ENCODE results near the gene MSMB. TPM values are rescaled to one million over a fixed set of nuclear protein-coding genes. Genes with fewer than 3 reads are reported as not detected.

The MSMB gene
- total RNA-seq, 1 experiment from 2014 or later: not detected

GRCh38 chr10:46074196-46074946 lies 28.3 kb upstream of the MSMB start:
- H3K9me3 ChIP-seq (ENCODE audit: low read length): no peaks in the 10 kb centered on the region
- no peaks in the 10 kb centered on the region for H3K79me2 ChIP-seq (ENCODE audit: low read length)

GRCh38 chr10:46073564-46073963 lies 27.5 kb upstream of the MSMB start:
- no peak overlapping the region for H3K9ac ChIP-seq (ENCODE audit: low read length)
- H4K20me1 ChIP-seq (ENCODE audit: insufficient read depth, low read depth, low read length): no peaks in the 10 kb centered on the region
- H3K36me3 ChIP-seq (ENCODE audit: insufficient read depth, low read length): no peaks in the 10 kb centered on the region
- H3K4me1 ChIP-seq (ENCODE audit: low read length): no peaks in the 10 kb centered on the region
- no peaks in the 10 kb centered on the region for H3K9me2 ChIP-seq (replicated peaks; ENCODE audit: insufficient read depth, low read length)
- no peaks in the 10 kb centered on the region for H3K9me3 ChIP-seq (ENCODE audit: low read length)
- no peaks in the 10 kb centered on the region for H3K27me3 ChIP-seq (ENCODE audit: low read length)
- no peaks in the 10 kb centered on the region for H3K79me2 ChIP-seq (ENCODE audit: low read length)
- no peak overlapping the region for H3K4me2 ChIP-seq (ENCODE audit: low read depth, low read length, poor library complexity, severe bottlenecking)
- H3K4me3 ChIP-seq (ENCODE audit: low read length): no peak overlapping the region
- no peak overlapping the region for H2AFZ ChIP-seq (ENCODE audit: low read length)
- no peak for DNase-seq
- H3K27ac ChIP-seq (ENCODE audit: low read length): no peak overlapping the region

More at GRCh38 chr10:46074196-46074946, 28.3 kb upstream of the MSMB start:
- Histone ChIP-seq H3K4me1 (ENCODE audit: low read length) (no peaks in the 10 kb centered on the region), H3K27ac (ENCODE audit: low read length) (no peak overlapping the region), H2AFZ (ENCODE audit: low read length) (no peak overlapping the region), H3K36me3 (ENCODE audit: insufficient read depth, low read length) (no peaks in the 10 kb centered on the region), H3K4me2 (ENCODE audit: low read depth, low read length, poor library complexity, severe bottlenecking) (no peak overlapping the region), H3K4me3 (ENCODE audit: low read length) (no peak overlapping the region), H3K9ac (ENCODE audit: low read length) (no peak overlapping the region), H3K9me2 (replicated peaks; ENCODE audit: insufficient read depth, low read length) (no peaks in the 10 kb centered on the region), H4K20me1 (ENCODE audit: insufficient read depth, low read depth, low read length) (no peaks in the 10 kb centered on the region), H3K27me3 (ENCODE audit: low read length) (no peaks in the 10 kb centered on the region)
- no peak for DNase-seq

GRCh38 chr10:46070749-46071148 lies 24.7 kb upstream of the MSMB start:
- Histone ChIP-seq H3K4me2 (ENCODE audit: low read depth, low read length, poor library complexity, severe bottlenecking) (no peak overlapping the region), H3K79me2 (ENCODE audit: low read length) (no peaks in the 10 kb centered on the region), H2AFZ (ENCODE audit: low read length) (no peak overlapping the region)

GRCh38 chr10:46069771-46070463 lies 23.8 kb upstream of the MSMB start:
- no peaks in the 10 kb centered on the region for H3K27me3 ChIP-seq (ENCODE audit: low read length)
- no peaks in the 10 kb centered on the region for H3K9me2 ChIP-seq (replicated peaks; ENCODE audit: insufficient read depth, low read length)
- DNase-seq: no peak
- no peaks in the 10 kb centered on the region for H3K4me1 ChIP-seq (ENCODE audit: low read length)
- no peak overlapping the region for H3K4me3 ChIP-seq (ENCODE audit: low read length)
- H3K9ac ChIP-seq (ENCODE audit: low read length): no peak overlapping the region
- no peak overlapping the region for H3K27ac ChIP-seq (ENCODE audit: low read length)
- H3K4me2 ChIP-seq (ENCODE audit: low read depth, low read length, poor library complexity, severe bottlenecking): no peak overlapping the region
- H2AFZ ChIP-seq (ENCODE audit: low read length): no peak overlapping the region
- no peaks in the 10 kb centered on the region for H4K20me1 ChIP-seq (ENCODE audit: insufficient read depth, low read depth, low read length)
- no peaks in the 10 kb centered on the region for H3K36me3 ChIP-seq (ENCODE audit: insufficient read depth, low read length)
- no peaks in the 10 kb centered on the region for H3K9me3 ChIP-seq (ENCODE audit: low read length)
- H3K79me2 ChIP-seq (ENCODE audit: low read length): no peaks in the 10 kb centered on the region

More at GRCh38 chr10:46070749-46071148, 24.7 kb upstream of the MSMB start:
- no peaks in the 10 kb centered on the region for H3K4me1 ChIP-seq (ENCODE audit: low read length)
- DNase-seq: no peak
- no peaks in the 10 kb centered on the region for H3K27me3 ChIP-seq (ENCODE audit: low read length)
- H4K20me1 ChIP-seq (ENCODE audit: insufficient read depth, low read depth, low read length): no peaks in the 10 kb centered on the region
- H3K9ac ChIP-seq (ENCODE audit: low read length): no peak overlapping the region
- no peak overlapping the region for H3K27ac ChIP-seq (ENCODE audit: low read length)
- H3K36me3 ChIP-seq (ENCODE audit: insufficient read depth, low read length): no peaks in the 10 kb centered on the region
- H3K9me3 ChIP-seq (ENCODE audit: low read length): no peaks in the 10 kb centered on the region
- no peak overlapping the region for H3K4me3 ChIP-seq (ENCODE audit: low read length)
- no peaks in the 10 kb centered on the region for H3K9me2 ChIP-seq (replicated peaks; ENCODE audit: insufficient read depth, low read length)

- Histone ChIP-seq H3K4me1 (ENCODE audit: low read length) (no peaks in the 10 kb centered on the region), H2AFZ (ENCODE audit: low read length) (no peak overlapping the region), H3K27me3 (ENCODE audit: low read length) (no peaks in the 10 kb centered on the region), H3K4me2 (ENCODE audit: low read depth, low read length, poor library complexity, severe bottlenecking) (no peak overlapping the region), H3K9me2 (replicated peaks; ENCODE audit: insufficient read depth, low read length) (no peaks in the 10 kb centered on the region), H3K36me3 (ENCODE audit: insufficient read depth, low read length) (no peaks in the 10 kb centered on the region), H3K9me3 (ENCODE audit: low read length) (no peaks in the 10 kb centered on the region), H3K27ac (ENCODE audit: low read length) (no peak overlapping the region), H3K4me3 (ENCODE audit: low read length) (no peak overlapping the region), H3K9ac (ENCODE audit: low read length) (no peak overlapping the region), H4K20me1 (ENCODE audit: insufficient read depth, low read depth, low read length) (no peaks in the 10 kb centered on the region), H3K79me2 (ENCODE audit: low read length) (no peaks in the 10 kb centered on the region)
- no peak for DNase-seq
Measured at GRCh38 chr10:46068905-46069304, 22.8 kb upstream of the MSMB start.

- Histone ChIP-seq H2AFZ (ENCODE audit: low read length) (no peak overlapping the region), H3K27me3 (ENCODE audit: low read length) (no peaks in the 10 kb centered on the region), H3K27ac (ENCODE audit: low read length) (no peak overlapping the region), H3K9me3 (ENCODE audit: low read length) (no peaks in the 10 kb centered on the region), H4K20me1 (ENCODE audit: insufficient read depth, low read depth, low read length) (no peaks in the 10 kb centered on the region), H3K36me3 (ENCODE audit: insufficient read depth, low read length) (no peaks in the 10 kb centered on the region), H3K9ac (ENCODE audit: low read length) (no peak overlapping the region), H3K9me2 (replicated peaks; ENCODE audit: insufficient read depth, low read length) (no peaks in the 10 kb centered on the region), H3K4me3 (ENCODE audit: low read length) (no peak overlapping the region), H3K79me2 (ENCODE audit: low read length) (no peaks in the 10 kb centered on the region), H3K4me2 (ENCODE audit: low read depth, low read length, poor library complexity, severe bottlenecking) (no peak overlapping the region), H3K4me1 (ENCODE audit: low read length) (no peaks in the 10 kb centered on the region)
- DNase-seq: no peak
Measured at GRCh38 chr10:46068117-46068516, 22.0 kb upstream of the MSMB start.

GRCh38 chr10:46064269-46064817 lies 18.3 kb upstream of the MSMB start:
- no peak overlapping the region for H2AFZ ChIP-seq (ENCODE audit: low read length)
- no peak for DNase-seq
- no peaks in the 10 kb centered on the region for H3K9me2 ChIP-seq (replicated peaks; ENCODE audit: insufficient read depth, low read length)
- no peak overlapping the region for H3K4me2 ChIP-seq (ENCODE audit: low read depth, low read length, poor library complexity, severe bottlenecking)
- H3K36me3 ChIP-seq (ENCODE audit: insufficient read depth, low read length): no peaks in the 10 kb centered on the region
- no peaks in the 10 kb centered on the region for H3K9me3 ChIP-seq (ENCODE audit: low read length)
- no peaks in the 10 kb centered on the region for H4K20me1 ChIP-seq (ENCODE audit: insufficient read depth, low read depth, low read length)
- H3K9ac ChIP-seq (ENCODE audit: low read length): no peak overlapping the region
- no peak overlapping the region for H3K4me3 ChIP-seq (ENCODE audit: low read length)
- H3K27me3 ChIP-seq (ENCODE audit: low read length): no peaks in the 10 kb centered on the region
- no peaks in the 10 kb centered on the region for H3K79me2 ChIP-seq (ENCODE audit: low read length)
- no peaks in the 10 kb centered on the region for H3K4me1 ChIP-seq (ENCODE audit: low read length)
- H3K27ac ChIP-seq (ENCODE audit: low read length): no peak overlapping the region

GRCh38 chr10:46062723-46063428 lies 16.8 kb upstream of the MSMB start:
- no peak overlapping the region for H3K4me3 ChIP-seq (ENCODE audit: low read length)
- no peak overlapping the region for H3K27ac ChIP-seq (ENCODE audit: low read length)
- no peaks in the 10 kb centered on the region for H3K4me1 ChIP-seq (ENCODE audit: low read length)
- H3K9me2 ChIP-seq (replicated peaks; ENCODE audit: insufficient read depth, low read length): no peaks in the 10 kb centered on the region
- H3K4me2 ChIP-seq (ENCODE audit: low read depth, low read length, poor library complexity, severe bottlenecking): no peak overlapping the region
- H4K20me1 ChIP-seq (ENCODE audit: insufficient read depth, low read depth, low read length): no peaks in the 10 kb centered on the region
- no peaks in the 10 kb centered on the region for H3K79me2 ChIP-seq (ENCODE audit: low read length)
- no peak overlapping the region for H3K9ac ChIP-seq (ENCODE audit: low read length)
- no peaks in the 10 kb centered on the region for H3K9me3 ChIP-seq (ENCODE audit: low read length)
- H3K36me3 ChIP-seq (ENCODE audit: insufficient read depth, low read length): no peaks in the 10 kb centered on the region
- no peak for DNase-seq
- no peak overlapping the region for H2AFZ ChIP-seq (ENCODE audit: low read length)
- H3K27me3 ChIP-seq (ENCODE audit: low read length): no peaks in the 10 kb centered on the region

All from Karpas-422 (cell line).